WTC11 (cell line): Measurements from ENCODE around the gene RPL19. TPM values are rescaled to one million over a fixed set of nuclear protein-coding genes. Genes with fewer than 3 reads are reported as not detected.

ENCODE experiments used
- ATAC-seq: fragments of 200-7000 bp; cut with Tn5 transposase; 2 replicates; pipeline ENCODE4 v1.10.0; 2021; ENCODE audit warnings: mild to moderate bottlenecking, moderate library complexity
- CTCF ChIA-PET: fragments of 300-600 bp; sonication (Branson Sonifier 250); formaldehyde crosslinking; loops from one replicate; lab custom pipeline; 2021; ENCODE audit warnings: antibody characterized with exemption; lab: Charles Lee
- POLR2A ChIA-PET: fragments of 350-600 bp; sonication (Branson Sonifier 250); formaldehyde crosslinking; loops from one replicate; lab custom pipeline; 2021; ENCODE audit warnings: antibody characterized with exemption; lab: Charles Lee
- DNase-seq: peaks from one replicate; pipeline ENCODE4 v3.0.0; 2021; ENCODE audit warnings: low spot score
- H3K27ac Mint-ChIP-seq: 2 replicates; pipeline ENCODE4 v1.8.0; 2021; ENCODE audit warnings: mixed read lengths
- H3K27me3 Mint-ChIP-seq: 2 replicates; pipeline ENCODE4 v1.8.0; 2021; ENCODE audit warnings: low read depth, mild to moderate bottlenecking, moderate library complexity, mixed read lengths
- H3K36me3 Mint-ChIP-seq: 2 replicates; pipeline ENCODE4 v1.8.0; 2021; ENCODE audit warnings: mixed read lengths
- H3K4me1 Mint-ChIP-seq: 2 replicates; pipeline ENCODE4 v1.8.0; 2022; ENCODE audit warnings: mixed read lengths
- H3K4me3 Mint-ChIP-seq: 2 replicates; pipeline ENCODE4 v1.8.0; 2021; ENCODE audit warnings: mild to moderate bottlenecking, moderate library complexity, mixed read lengths
- H3K9me3 Mint-ChIP-seq: 2 replicates; pipeline ENCODE4 v1.8.0; 2021; ENCODE audit warnings: mixed read lengths
- CBFB ChIP-seq: sonication (generic); formaldehyde crosslinking; IDR thresholded peaks from 2 replicates; pipeline ENCODE4 v1.8.1; 2022; ENCODE audit warnings: mild to moderate bottlenecking, low read depth, missing genetic modification reagents
- HMGA2 ChIP-seq: fragments of 250-450 bp; sonication (Bioruptor Pico); IDR thresholded peaks from 2 replicates; pipeline ENCODE4 v1.4.0; 2021; ENCODE audit warnings: mild to moderate bottlenecking, moderate library complexity
- MXD4 ChIP-seq: fragments of 250-450 bp; sonication (Bioruptor Pico); IDR thresholded peaks from 2 replicates; pipeline ENCODE4 v1.8.0; 2021; ENCODE audit warnings: mild to moderate bottlenecking, moderate library complexity, borderline replicate concordance
- RORB ChIP-seq: fragments of 250-450 bp; sonication (Bioruptor Pico); IDR thresholded peaks from 2 replicates; pipeline ENCODE4 v1.9.0; 2021; ENCODE audit warnings: mild to moderate bottlenecking
- total RNA-seq: library from RNA; stranded (reverse); gene quantifications from 3 replicates; pipeline ENCODE4 v1.2.3, GENCODE V29; 2021

RPL19 gene
- total RNA-seq, 1 experiment from 2014 or later = 1,970 TPM

DNA sequence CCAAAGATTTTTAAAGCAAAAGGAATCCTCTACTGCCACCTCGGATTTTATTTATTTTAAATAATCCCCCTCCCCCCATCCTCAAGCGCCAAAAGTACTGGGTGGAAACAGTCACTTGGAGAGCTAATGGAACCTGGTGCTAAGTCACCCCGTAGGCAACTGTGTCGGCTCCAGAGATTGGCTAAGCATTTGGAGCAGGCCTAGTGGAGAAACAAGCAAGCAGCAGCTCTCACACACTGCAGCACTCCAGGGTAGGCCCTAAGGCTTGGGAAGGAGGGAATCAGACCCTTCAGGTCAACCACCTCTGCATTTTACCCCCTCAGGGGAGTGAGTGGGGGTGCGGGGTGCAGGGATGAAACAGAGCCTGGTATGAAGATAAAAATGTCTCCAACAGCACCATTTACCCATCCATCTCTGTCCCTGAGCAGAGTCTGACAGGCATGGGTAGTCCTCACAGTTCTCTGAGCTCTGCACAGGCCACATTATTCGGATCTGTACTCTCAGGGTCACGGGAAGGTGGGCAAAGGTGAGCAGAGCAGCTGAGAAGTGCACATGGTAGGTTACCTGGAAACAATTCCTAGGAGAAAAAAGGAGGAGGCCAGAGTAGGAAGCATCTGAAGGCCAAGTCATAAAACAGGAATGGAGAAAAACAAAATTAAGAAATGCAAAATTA lies 52.8 kb downstream of the RPL19 start:
- H3K27ac Mint-ChIP-seq = peak overlapping the region; percentile 37; the same call in 1 of the 2 replicates
- no peaks in the 10 kb centered on the region for H3K36me3 Mint-ChIP-seq
- CTCF ChIA-PET = interaction anchor here (0.5 to 11.0 kb wide), 16 partner anchors 8 to 539 kb away, joined by 3 to 217 read pairs (median 4); no protein-coding TSS in a partner anchor
- no peaks in the 10 kb centered on the region for H3K4me1 Mint-ChIP-seq
- POLR2A ChIA-PET = interaction anchor here (0.7 kb wide), 1 partner anchor 9 kb away, joined by 3 read pairs; no protein-coding TSS in a partner anchor
- no peaks in the 10 kb centered on the region for H3K9me3 Mint-ChIP-seq
- no peak overlapping the region for H3K4me3 Mint-ChIP-seq
- no peaks in the 10 kb centered on the region; the same call in 1 of the 2 replicates for H3K27me3 Mint-ChIP-seq
- no peak for TF ChIP-seq MXD4 (CRISPR knock-in tag)
- TF ChIP-seq HMGA2 (CRISPR knock-in tag) = no peak
- no peak for TF ChIP-seq RORB (CRISPR knock-in tag)
- no peak for TF ChIP-seq CBFB (CRISPR knock-in tag)
- DNase-seq (no peak), ATAC-seq (peak; percentile 96)

Other genes starting within 250 kb of the RPL19 start
- not detected in 3 replicates for gene FBXO47, start 232.9 kb upstream of the RPL19 start, total RNA-seq
- gene PLXDC1, start 48.6 kb upstream of the RPL19 start, total RNA-seq = 4.1 to 5.4 TPM (median 4.1 TPM) in 3 replicates
- gene ARL5C, start 34.1 kb upstream of the RPL19 start, total RNA-seq = not detected in 3 replicates
- gene CACNB1, start 2.6 kb upstream of the RPL19 start, total RNA-seq = 11.2 to 17.0 TPM (median 11.9 TPM) in 3 replicates
- 3.9 to 4.2 TPM (median 4.0 TPM) in 3 replicates for gene STAC2, start 25.7 kb downstream of the RPL19 start, total RNA-seq
- gene FBXL20, start 201.3 kb downstream of the RPL19 start, total RNA-seq = 9.7 to 13.8 TPM (median 13.0 TPM) in 3 replicates